GM13976 (cell line): ENCODE results near the gene ZHX3.

ENCODE experiments used
- DNase-seq: peaks from one replicate; pipeline ENCODE4 v3.0.0; 2012; ENCODE audit warnings: low spot score
- CTCF ChIP-seq: IDR thresholded peaks from 2 replicates; pipeline ENCODE4 v1.5.1; 2012; ENCODE audit warnings: borderline replicate concordance, mild to moderate bottlenecking; ENCODE audit not compliant: insufficient read depth; ENCODE audit errors: extremely low read depth, missing control alignments, control extremely low read depth
- in situ Hi-C: fragments of 300-500 bp; cut with MboI; formaldehyde crosslinking; loops from one replicate; pipeline ENCODE4 v1.12.0; 2022; ENCODE audit warnings: low sequenced_read_pairs, mixed read lengths, inconsistent platforms; ENCODE audit not compliant: unreplicated experiment

Gene ZHX3

DNA sequence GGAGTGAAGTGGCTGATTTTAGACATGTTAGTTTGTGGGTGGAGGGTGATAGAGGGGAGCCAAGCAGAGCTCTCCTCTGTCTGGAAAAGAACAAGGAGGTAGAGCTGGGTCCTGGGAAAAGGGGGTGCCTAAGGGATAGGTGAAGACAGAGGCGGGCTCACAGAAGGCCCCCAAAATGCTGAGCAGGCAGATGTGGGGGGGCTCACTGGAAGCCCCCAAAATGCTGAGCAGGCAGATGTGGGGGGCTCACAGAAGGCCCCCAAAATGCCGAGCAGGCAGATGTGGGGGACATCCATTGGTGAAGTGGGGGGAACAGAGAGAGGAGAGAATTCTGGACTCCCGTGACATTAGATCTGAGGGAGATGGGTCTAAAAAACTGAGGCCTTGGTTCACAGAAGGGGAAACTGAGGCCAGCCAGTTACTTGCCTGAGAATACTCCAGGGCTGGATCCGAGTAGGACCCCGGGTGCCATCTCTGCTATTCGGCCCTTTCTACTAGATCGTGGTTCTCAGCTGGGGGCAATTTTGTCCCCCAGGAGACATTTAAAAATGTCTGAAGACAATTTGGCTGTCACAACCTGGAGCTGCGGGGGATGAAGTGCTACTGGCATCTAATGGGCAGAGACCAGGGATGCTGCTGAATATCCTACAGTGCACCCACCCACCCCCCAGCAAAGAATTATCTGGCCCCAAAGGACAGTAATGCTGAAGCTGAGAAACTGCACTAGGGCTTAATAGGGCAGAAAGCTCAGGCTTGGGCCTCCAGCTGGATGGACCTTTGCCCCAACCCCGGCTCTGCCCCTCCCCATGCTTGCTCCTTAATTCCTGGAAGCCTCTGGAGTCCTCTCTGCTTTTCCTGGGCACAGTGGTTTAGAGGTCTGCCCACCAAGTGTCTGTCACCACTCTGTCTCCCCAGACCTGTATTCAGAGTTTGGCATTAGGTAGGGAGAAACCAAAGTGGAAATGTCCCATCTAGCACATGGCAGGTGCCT is 25.2 kb upstream of the ZHX3 start:
- no peak for TF ChIP-seq CTCF
- in situ Hi-C loops = loop anchor here (10.0 kb wide), 1 partner anchor 368 kb away; no protein-coding TSS in a partner anchor
- no peak for DNase-seq

DNA sequence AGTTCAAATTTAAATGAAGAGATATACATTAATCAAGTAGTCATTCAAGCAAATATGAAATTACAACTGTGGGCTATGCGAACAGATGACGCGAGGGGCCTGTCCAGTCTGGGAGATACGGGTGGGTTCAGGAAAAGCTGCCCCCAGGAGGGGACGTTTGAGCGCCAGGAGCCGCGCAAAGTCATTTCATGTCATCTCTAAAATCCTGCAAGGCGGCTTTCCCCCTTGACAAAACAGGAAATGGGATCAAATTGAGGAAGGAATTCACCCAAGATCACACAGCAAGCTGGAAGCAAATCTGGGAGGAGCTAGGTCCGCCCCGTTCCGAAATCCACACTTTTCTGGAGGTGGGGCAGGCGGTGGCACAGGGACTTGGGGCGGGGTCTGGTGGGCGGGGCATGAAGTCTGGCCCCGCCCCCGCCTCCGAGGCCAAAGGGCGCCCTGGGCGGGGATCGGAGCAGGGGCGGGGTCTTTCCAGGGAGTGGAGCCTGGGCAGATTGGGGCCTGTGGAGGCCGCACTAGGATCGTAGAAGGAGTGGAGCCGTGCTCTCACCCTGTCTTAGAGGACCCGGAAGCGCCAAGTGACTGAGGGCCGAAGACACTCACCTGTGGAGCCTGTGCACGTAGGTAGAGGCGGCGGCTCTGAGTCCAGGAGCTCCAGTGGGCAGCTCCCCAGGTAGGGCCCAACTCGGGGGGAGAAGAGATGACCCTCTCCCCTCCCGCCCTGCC is 23.0 kb upstream of the ZHX3 start, which contains the start of gene LPIN3:
Gene LPIN3, plus strand, starts transcription at position 495 of the 729 bp plus-strand sequence. CDS start 4,983 bp downstream, outside the sequence.
- in situ Hi-C loops = loop anchor here (10.0 kb wide), 1 partner anchor 366 kb away; no protein-coding TSS in a partner anchor
- no peak for TF ChIP-seq CTCF
- DNase-seq = peak; percentile 88

DNA sequence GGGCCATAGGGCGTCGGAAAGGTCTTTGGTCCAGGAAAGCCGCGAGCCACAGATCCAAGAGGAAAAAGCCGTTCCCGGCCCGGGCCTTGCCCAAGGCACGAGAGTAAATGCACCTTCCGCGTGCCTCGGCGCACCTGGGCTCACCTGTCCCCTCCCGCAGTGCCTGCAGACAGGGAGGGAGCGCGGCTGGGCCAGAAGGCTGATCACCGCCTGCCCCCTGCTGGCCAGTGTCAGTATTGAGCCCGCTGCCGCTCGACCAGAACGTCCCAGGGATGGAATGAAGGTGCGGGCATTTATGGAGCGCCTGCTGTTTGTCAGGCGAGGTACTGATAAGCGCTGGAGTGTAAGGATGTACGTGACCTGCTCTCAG is 22.4 kb upstream of the ZHX3 start:
- in situ Hi-C loops = loop anchor here (5.0 to 10.0 kb wide), 2 partner anchors 168 to 365 kb away; no protein-coding TSS in a partner anchor
- peak; percentile 96 for TF ChIP-seq CTCF
- DNase-seq = peak; percentile 91

- no peak for TF ChIP-seq CTCF
- in situ Hi-C loops = loop anchor here (5.0 kb wide), 1 partner anchor 165 kb away; no protein-coding TSS in a partner anchor
- DNase-seq = no peak
Measured at GRCh38 chr20:41336711-41337492, 19.4 kb upstream of the ZHX3 start.

- in situ Hi-C loops = loop anchor here (5.0 kb wide), 1 partner anchor 163 kb away; no protein-coding TSS in a partner anchor
- DNase-seq = no peak
- TF ChIP-seq CTCF = no peak
Measured at GRCh38 chr20:41335591-41335990, 18.1 kb upstream of the ZHX3 start.
